Large intestine (tissue), 3 donors: ENCODE data around the gene KAT8. TPM values are rescaled to one million over a fixed set of nuclear protein-coding genes. Genes with fewer than 3 reads are reported as not detected.
A peak's percentile ranks its signal among the peaks of the same experiment; 100 is the strongest.
"Not testable (repeated sequence)": the region's sequence is repeated elsewhere in the genome, so short reads cannot be mapped to it uniquely, and the experiment has no call there.

ENCODE experiments used
- DNase-seq, 2 donors: peaks; one replicate each; pipeline versions ENCODE4 v3.0.0 to v3.0.0-alpha.2; 2013
- H3K27ac ChIP-seq: one replicate; pipeline ENCODE4 v1.5.1; 2013; ENCODE audit warnings: low read length
- H3K27me3 ChIP-seq: 2 replicates; pipeline ENCODE4 v1.6.1; 2013; ENCODE audit warnings: low read length; ENCODE audit not compliant: control insufficient read depth, insufficient read depth
- H3K36me3 ChIP-seq: 2 replicates; pipeline ENCODE4 v1.6.1; 2013; ENCODE audit warnings: low read length; ENCODE audit not compliant: control insufficient read depth, insufficient read depth
- H3K4me1 ChIP-seq: one replicate; pipeline ENCODE4 v1.6.1; 2013; ENCODE audit warnings: low read length; ENCODE audit not compliant: control insufficient read depth, insufficient read depth
- H3K4me3 ChIP-seq: one replicate; pipeline ENCODE4 v1.5.1; 2013; ENCODE audit warnings: low read length
- H3K9me3 ChIP-seq: one replicate; pipeline ENCODE4 v1.6.1; 2013; ENCODE audit warnings: mild to moderate bottlenecking, low read depth, low read length, moderate library complexity; ENCODE audit not compliant: control insufficient read depth
- WGBS: methylation state at CpG from one replicate; pipeline ENCODE4 v1.1.5; 2013; ENCODE audit warnings: low lambda C conversion rate; ENCODE audit not compliant: insufficient coverage; 5-methylcytosine and 5-hydroxymethylcytosine counted together
- polyA plus RNA-seq: library from polyadenylated mRNA; unstranded; fragments of 120-200 nt; gene quantifications from one replicate; pipeline ENCODE4 v1.2.1, GENCODE V29; 2013

The KAT8 gene
- polyA plus RNA-seq, 1 donor, result 57.7 TPM

GRCh38 chr16:31149332-31149731 lies 31.9 kb downstream of the KAT8 start:
- no peak for DNase-seq
- no peaks in the 10 kb centered on the region for H3K36me3 ChIP-seq
- H3K9me3 ChIP-seq, result no peaks in the 10 kb centered on the region
- peaks cover 17% of the 10 kb centered on the region for H3K27me3 ChIP-seq
- H3K4me1 ChIP-seq, result peaks cover 8% of the 10 kb centered on the region
- no peak overlapping the region for H3K4me3 ChIP-seq
- H3K27ac ChIP-seq, result no peak overlapping the region
- WGBS, result no CpG with 5 or more reads among the region's 5 CpGs

GRCh38 chr16:31149894-31150890 lies 32.7 kb downstream of the KAT8 start, which contains the start of gene PRSS36:
Gene PRSS36, minus strand, starts transcription at chr16:31150066. Its CDS starts 31 bp downstream, at chr16:31150035.
- H3K27me3 ChIP-seq, result peaks cover 17% of the 10 kb centered on the region
- no peaks in the 10 kb centered on the region for H3K9me3 ChIP-seq
- no peak within 1 kb of the TSS for H3K27ac ChIP-seq
- no peak for DNase-seq
- peaks cover 8% of the 10 kb centered on the region for H3K4me1 ChIP-seq
- no peaks in the 10 kb centered on the region for H3K36me3 ChIP-seq
- WGBS, result no CpG with 5 or more reads among the region's 11 CpGs
- H3K4me3 ChIP-seq, result no peak within 1 kb of the TSS

GRCh38 chr16:31150976-31151375 lies 33.5 kb downstream of the KAT8 start:
- DNase-seq, H3K36me3 ChIP-seq, H3K9me3 ChIP-seq, H3K4me1 ChIP-seq, H3K27ac ChIP-seq, H3K4me3 ChIP-seq: not testable (repeated sequence)
- H3K27me3 ChIP-seq, result peaks cover 13% of the 10 kb centered on the region
- 70% methylated on average over 2 of the region's 6 CpGs for WGBS

- Histone ChIP-seq H3K4me3 (no peak overlapping the region), H3K27me3 (peaks cover 2% of the 10 kb centered on the region), H3K9me3 (no peaks in the 10 kb centered on the region), H3K27ac (no peak overlapping the region), H3K36me3 (no peaks in the 10 kb centered on the region), H3K4me1 (no peaks in the 10 kb centered on the region)
- no peak for DNase-seq
- WGBS, result no CpG with 5 or more reads among the region's 8 CpGs
Observed at GRCh38 chr16:31157136-31157535, 39.7 kb downstream of the KAT8 start.

- Histone ChIP-seq H3K36me3 (no peaks in the 10 kb centered on the region), H3K4me1 (peaks cover 5% of the 10 kb centered on the region), H3K4me3 (no peak overlapping the region), H3K27me3 (no peaks in the 10 kb centered on the region), H3K9me3 (no peaks in the 10 kb centered on the region), H3K27ac (no peak overlapping the region)
- WGBS, result no CpG with 5 or more reads among the region's 8 CpGs
- no peak for DNase-seq
Observed at GRCh38 chr16:31167315-31167714, 49.9 kb downstream of the KAT8 start.

- Histone ChIP-seq H3K4me3 (no peak overlapping the region), H3K4me1 (peaks cover 5% of the 10 kb centered on the region), H3K9me3 (no peaks in the 10 kb centered on the region), H3K27ac (no peak overlapping the region), H3K27me3 (no peaks in the 10 kb centered on the region), H3K36me3 (no peaks in the 10 kb centered on the region)
- no CpG with 5 or more reads among the region's 2 CpGs for WGBS
- DNase-seq, result no peak
Observed at GRCh38 chr16:31168848-31169247, 51.4 kb downstream of the KAT8 start.

- peak overlapping the region; percentile 29 for H3K27ac ChIP-seq
- H3K4me1 ChIP-seq, H3K27me3 ChIP-seq, H3K36me3 ChIP-seq, H3K9me3 ChIP-seq, H3K4me3 ChIP-seq: not testable (repeated sequence)
- no CpG with 5 or more reads among the region's 2 CpGs for WGBS
- DNase-seq, result peak in 1 of 2 donors; percentile 68
Observed at GRCh38 chr16:31170048-31170447, 52.6 kb downstream of the KAT8 start.

GRCh38 chr16:31177136-31177535 lies 59.7 kb downstream of the KAT8 start:
- H3K4me1 ChIP-seq, result peaks cover 6% of the 10 kb centered on the region
- H3K4me3 ChIP-seq, result no peak overlapping the region
- H3K9me3 ChIP-seq, result no peaks in the 10 kb centered on the region
- no peaks in the 10 kb centered on the region for H3K27me3 ChIP-seq
- H3K27ac ChIP-seq, result no peak overlapping the region
- peaks cover 2% of the 10 kb centered on the region for H3K36me3 ChIP-seq
- no CpG with 5 or more reads among the region's 3 CpGs for WGBS
- DNase-seq, result no peak

GRCh38 chr16:31179219-31179746 lies 61.8 kb downstream of the KAT8 start:
- peak in 1 of 2 donors; percentile 49 for DNase-seq
- peak overlapping the region; percentile 96 for H3K4me3 ChIP-seq
- no peaks in the 10 kb centered on the region for H3K27me3 ChIP-seq
- WGBS, result 0% methylated on average over 2 of the region's 27 CpGs
- H3K4me1 ChIP-seq, result peaks cover 12% of the 10 kb centered on the region
- H3K9me3 ChIP-seq, result no peaks in the 10 kb centered on the region
- H3K36me3 ChIP-seq, result peaks cover 23% of the 10 kb centered on the region
- peak overlapping the region; percentile 94 for H3K27ac ChIP-seq

- H3K36me3 ChIP-seq, result peaks cover 28% of the 10 kb centered on the region
- peaks cover 12% of the 10 kb centered on the region for H3K4me1 ChIP-seq
- no peaks in the 10 kb centered on the region for H3K9me3 ChIP-seq
- WGBS, result no CpG with 5 or more reads among the region's 69 CpGs
- DNase-seq, result peak; percentile 94 to 95
- no peaks in the 10 kb centered on the region for H3K27me3 ChIP-seq
- peak within 1 kb of the TSS; percentile 94 for H3K27ac ChIP-seq
- peak within 1 kb of the TSS; percentile 96 for H3K4me3 ChIP-seq
Observed at GRCh38 chr16:31179747-31180459, 62.4 kb downstream of the KAT8 start, which contains the start of gene FUS. Gene FUS, plus strand, starts transcription at chr16:31180139. Its CDS starts 76 bp downstream, at chr16:31180215.
